Activated CD8-positive, alpha-beta memory T cell treated with anti-CD3 and anti-CD28 coated beads, Interleukin-2, amount 50 U/mL, for 1 hour (primary cell): ENCODE measurements around the gene NKX1-1.
"Not testable (repeated sequence)": the region's sequence is repeated elsewhere in the genome, so short reads cannot be mapped to it uniquely, and the experiment has no call there.

Source experiments
- DNase-seq: peaks from one replicate; pipeline ENCODE4 v3.0.0-alpha.2; 2020; ENCODE audit errors: extremely low read depth

Gene NKX1-1

DNA sequence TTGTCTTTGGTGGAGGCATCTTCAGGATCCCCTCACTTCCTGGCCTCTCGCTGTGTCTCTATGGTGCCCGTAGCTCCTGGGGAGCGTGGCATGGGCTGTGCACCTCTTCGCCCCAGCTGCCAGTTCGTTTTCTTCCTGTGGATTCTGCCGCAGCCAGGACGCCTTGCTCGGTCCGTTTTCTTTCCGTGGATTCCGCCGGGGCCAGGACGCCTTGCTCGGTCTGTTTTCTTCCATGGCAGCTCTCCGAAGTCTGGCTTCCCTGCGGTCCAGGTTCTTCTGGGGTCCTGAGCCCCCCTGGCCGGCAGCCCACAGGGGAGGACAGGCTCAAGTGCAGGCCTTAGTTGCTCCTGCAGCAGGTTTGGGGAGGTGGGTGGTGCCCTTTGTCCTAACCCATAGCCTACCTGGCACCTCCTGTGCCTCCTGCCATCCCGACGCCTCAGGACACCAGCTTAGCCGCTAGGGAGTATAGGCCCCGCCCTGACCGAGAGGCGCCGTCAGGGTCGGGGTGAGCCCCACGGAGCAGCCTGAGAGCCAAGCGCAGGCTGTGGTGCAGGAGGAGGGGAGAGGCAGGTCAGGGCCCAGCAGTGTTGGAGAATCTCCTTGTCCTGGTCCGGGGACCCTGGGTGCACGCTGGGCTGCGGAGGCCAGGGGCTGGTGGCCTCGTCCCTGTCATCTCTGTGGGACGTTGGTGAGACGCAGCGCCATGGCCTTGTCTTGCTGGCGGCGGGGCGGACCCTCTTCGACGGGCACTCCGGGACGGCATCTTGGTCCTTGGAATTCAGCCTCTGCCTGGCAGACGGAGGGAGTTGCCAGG, 32.1 kb downstream of the NKX1-1 start:
- no peak for DNase-seq

DNA sequence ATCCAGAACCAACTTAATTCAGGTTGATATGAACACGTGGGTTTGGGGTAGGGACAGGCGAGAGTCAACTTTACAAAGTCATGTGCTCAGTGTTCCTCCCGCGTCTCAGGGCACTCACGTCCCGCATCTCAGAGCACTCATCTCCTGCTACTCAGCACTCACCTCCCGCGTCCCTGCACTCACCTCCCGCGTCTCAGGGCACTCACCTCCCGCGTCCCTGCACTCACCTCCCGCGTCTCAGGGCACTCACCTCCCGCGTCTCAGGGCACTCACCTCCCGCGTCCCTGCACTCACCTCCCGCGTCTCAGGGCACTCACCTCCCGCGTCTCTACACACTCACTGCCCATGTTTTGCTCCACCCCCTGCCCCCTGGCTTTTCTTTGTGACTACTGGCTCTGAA, 33.7 kb downstream of the NKX1-1 start:
- not testable (repeated sequence) for DNase-seq

DNA sequence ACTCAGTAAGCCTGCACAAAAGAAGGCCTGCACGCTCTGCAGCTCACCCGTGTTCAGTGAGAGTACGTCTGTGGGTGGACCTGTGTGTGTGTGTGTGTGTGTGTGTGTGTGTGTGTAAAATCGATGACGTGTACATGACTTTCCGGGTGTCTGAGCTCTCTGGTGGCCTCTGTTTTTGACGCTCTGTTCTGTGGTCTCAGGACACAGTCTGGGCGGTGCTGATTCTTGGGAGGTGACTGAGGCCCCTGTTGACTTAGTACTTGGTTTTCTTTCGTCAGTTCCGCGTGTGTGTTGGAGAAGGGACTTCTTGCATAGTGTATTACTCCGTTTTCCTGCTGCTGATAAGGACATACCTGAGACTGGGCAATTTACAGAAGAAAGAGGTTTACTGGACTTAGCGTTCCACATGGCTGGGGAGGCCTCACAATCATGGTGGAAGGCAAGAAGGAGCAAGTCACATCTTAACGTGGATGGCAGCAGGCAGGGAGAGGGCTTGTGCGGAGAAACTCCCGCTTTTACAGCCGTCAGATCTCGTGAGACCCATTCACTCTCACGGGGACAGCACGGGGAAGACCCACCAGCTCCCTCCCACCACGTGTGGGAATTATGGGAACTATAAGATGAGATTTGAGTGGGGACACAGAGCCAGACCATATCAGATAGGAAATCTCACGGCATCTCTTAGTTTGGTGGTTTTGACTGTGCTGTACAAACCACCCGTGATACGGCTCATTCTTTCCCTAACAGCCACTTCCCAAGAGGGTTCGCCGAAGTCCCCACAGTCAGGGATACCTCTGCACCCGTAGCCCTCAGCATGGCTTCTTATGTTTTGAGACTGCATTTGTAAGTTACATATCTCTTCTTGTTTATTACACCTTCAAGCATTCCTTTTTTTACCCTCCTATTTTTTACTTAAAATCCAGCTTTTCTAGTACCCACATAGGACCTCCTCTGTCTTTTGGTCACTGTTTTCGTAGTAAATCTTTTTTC, 34.8 kb downstream of the NKX1-1 start:
- DNase-seq: no peak

DNA sequence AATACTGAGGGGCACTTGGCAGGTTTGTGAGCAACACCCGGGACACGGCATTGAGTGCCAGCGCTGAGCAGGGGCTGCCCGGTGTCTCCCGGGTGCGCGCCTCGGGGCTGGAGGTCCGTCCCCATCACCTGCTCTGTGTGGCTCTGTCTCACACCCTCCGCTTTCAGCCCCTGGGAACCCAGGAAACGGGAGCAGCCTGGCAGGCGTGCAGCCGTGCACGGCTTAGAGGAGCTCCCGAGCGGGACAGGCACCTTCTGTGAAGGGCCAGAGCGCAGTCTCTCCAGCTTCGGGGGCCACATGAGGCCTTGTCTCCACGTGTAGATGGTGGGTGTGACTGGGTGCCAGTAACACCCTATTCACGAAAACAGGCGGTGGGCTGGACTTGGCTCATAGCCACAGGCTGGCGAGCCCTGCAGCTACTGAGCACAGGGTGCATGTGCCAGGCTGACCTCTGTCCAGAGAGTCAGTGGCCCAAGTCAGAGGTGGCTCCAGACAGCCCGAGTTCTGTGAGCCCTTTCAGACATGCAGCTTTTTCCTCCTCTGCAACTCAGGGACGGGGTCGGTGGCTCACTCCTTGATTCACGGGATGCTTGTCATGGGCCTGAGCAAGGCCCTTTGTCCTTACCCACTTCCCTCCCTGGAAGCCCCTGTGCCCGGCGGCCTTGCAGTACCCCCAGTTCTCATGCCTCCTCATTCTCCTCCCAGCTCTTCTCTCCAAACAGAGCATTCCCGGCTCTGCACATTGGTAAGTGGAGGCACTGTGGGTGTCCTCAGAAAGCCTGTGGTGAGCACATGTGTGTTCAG, 35.7 kb downstream of the NKX1-1 start:
- DNase-seq: no peak

DNA sequence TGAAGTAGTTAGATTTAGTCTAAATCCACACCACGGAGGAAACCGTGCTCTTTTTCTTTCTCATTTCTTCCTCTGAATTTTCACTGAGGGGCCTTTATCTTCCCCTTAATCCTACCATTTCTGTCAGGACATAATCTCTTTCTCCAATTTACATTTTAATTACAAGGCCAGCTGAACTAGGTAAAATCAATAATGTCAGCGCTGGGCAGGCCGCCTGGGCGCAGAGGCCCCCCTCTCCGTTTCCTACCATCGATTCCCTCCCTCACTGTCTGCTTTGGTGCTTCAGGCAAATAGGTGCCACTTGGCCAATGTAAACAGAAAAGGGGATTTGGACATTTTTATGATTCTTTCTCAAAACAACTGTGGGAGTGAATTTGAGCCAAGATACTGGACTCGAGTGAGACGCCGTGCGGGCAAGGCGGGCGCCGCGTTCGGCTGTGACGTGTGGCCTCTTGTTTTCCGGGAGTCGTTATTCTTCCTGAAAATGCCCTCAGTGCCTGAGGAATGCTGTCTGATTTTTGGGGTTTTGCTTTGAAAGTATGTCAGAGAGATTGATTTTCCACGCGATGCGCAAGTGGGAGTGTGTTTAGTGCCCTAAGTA, 36.7 kb downstream of the NKX1-1 start:
- DNase-seq: no peak

DNA sequence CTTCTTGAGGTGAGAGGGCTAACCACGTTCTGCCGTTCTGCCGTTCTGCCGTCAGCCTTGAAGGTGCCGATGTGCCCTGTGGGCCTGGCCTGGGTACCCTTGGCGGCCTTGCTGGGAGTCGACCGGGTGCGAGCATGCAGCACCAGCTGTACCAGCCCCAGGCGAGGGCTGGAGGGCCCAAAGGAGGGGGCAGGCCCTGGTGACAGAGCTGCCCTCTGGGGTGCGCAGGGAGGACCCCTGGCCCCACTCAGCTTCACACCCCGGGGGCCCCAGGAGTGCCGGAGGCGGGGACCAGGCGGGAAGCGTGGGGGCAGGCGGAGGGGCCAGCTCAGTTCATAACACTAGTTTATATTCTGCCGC, 37.2 kb downstream of the NKX1-1 start:
- no peak for DNase-seq

DNA sequence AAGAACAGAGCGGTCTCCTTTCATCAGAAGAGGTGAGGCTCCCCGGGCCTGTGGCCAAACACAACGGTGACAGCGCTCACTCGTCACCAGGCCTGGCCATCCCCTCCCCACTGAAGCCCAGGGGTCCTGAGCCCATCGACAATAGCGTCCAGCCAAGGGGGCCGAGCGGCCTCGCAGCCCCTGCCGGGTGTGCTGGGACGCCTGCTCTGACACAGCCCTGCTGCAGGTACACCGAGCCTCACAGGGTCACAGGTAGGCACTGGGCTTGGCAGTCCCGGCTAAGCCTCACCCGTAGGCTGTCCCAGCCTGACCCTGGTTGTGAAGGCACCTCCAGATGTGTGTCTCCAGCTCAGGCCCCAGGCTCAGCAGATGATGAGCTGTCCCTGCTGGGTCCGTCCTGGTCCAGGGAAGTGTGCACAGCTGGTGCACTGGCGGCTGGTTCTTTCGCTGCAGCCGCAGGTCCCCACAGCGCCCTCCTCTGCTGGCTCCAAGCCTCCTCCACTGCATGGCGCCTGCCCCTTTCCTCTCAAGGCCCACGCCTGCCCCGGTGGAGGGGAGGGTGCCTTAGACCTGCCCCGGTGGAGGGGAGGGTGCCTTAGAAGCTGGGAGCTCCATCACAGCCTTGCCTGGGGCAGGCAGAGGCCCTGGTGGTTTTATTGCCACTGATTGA, 37.7 kb downstream of the NKX1-1 start:
- no peak for DNase-seq

DNA sequence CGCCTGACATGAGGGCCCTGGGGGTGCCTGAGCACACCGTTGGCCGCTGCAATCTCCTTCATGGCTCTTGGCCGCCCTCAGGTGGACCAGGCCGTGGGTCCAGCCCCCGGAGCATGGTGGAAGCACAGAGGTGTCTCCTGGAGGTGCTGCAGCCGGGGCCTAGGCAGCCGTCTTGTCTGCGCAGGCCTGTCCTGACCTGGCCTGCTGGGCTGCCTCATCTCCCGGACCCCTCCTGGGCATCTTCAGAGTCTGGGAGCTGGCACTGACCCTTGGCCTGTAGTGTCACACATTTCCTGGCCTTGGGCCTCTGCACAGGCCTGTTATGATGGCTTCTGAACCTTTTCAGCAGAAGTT, 38.3 kb downstream of the NKX1-1 start:
- DNase-seq: no peak

DNA sequence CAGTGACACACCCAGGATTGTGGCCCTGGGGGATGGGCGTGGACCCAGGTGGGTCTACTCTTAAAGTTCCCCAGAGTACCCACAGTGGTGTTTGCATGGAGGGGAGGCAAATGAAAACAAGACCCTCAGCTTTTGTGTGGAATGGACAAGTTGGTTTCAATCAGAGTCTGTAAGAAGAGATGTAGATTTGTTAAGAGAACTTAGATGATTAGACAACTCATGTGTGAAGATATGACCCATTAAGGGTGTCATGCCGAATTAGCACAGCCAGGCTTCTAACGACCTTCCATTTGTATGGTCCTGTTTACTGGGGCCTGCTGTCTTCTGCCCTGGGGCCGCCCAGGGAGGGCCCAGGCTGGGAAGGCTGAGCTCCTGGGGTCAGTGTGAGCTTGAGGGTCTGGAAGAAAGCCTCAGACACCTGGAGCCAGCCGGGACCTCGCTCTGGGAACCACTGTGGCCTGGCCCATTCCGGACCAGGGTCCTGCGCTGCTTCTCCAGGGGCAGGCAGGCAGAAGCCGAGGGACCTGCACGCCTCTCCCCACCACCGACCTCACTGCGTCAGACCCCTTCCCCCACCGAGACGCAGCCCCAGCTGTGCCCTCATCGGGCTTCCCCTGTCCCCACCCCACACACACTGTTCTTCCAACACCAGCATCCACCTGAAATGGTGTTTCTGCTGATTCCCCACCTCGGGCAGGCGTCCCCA, 38.9 kb downstream of the NKX1-1 start:
- DNase-seq: no peak

DNA sequence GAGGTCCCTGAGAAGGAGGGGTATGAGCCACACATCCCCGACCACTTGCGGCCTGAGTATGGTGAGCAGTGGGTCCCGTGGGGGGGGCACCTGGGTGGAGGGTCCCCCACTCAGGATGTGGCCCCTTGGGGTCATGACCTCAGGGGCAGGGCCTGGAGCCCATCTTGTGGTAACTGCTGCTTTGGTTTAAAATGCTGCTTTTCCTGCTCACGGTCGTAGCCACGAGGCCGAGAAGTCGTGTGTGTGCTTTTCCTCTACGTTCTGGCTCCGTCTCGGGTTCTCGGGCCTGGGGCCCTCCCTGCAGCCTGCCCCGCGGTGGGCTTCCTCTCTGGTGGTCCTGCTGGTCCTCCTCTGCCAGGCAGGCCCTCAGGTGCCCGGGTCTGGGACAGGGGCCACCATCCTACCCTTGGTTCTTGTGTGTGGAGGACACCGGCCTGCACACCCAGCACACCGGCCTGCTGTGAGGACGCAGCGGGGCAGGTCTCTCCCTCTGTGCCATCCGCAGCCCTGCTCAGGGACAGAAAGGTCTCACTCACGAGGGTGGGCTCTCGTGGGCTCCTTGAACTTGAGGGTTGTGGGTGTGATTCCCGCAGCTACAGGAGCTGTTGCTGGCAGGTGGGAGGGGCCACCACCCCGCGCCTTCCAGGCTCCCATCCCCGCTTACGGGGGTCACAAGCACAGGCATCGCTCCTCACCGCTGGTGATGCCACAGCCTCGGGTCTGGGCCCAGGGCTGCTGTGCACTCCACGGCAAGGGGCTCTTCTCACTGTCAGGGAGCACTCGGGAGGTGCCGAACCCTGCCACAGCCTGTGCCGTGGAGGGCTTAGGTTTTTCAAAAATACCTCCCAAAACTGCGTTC, 39.6 kb downstream of the NKX1-1 start:
- no peak for DNase-seq

DNA sequence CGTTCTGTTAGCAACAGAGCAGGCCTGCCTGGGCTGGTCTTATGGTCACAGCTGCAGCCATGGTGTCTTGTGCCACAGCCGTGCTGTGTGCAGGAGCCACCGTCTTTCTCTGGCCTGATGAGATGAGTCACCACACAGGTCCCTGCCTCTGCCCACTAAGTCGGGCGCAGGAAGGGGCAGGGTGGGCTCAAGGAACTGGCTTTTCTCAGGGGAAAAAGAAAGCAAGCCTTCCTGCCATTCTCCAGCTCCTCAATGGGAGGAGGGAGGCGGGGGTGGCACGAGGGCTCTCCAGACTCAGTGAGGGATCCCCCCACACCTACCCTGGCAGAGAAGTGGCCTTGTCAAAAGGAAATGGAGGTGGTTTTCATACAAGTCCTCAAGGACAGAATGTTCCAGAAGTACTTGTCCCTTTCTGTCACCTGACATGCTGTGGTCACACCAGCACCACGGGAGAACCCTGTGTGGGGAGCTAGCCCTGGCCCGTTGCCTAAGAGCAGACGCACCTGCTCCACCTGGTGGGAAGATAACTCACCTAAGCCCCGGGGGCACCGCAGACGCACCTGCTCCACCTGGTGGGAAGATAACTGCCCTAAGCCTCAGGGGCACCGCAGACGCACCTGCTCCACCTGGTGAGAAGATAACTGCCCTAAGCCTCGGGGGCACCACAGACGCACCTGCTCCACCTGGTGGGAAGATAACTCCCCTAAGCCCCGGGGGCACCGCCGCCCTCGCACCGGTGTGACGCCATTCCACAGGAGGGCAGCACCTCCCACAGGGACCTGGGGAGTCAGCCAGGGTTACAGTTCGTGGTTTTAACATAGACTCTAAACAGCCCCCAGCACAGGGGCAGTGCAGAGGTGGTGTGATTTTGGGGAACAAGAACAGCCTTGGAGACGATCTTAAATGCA, 40.7 kb downstream of the NKX1-1 start:
- DNase-seq: no peak

DNA sequence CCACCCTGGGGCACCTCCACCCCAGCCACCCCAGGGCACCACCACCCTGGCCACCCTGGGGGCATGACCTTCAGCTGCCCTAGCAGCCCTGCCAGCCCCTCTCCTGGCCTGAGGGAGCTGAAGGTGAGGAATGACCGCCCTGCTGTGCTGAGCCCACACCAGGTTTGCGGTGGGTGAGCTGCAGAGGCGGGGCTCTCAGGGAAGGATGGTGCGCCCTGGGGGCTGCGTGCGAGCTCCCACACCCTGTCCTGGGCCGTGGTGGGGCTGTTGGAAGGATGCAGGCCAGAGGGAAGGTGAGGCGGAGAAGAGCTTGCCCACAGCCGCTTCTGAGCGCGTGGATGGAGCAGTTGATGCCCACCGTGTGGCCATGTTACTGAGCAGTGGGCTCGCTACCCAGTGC, 41.5 kb downstream of the NKX1-1 start:
- no peak for DNase-seq

DNA sequence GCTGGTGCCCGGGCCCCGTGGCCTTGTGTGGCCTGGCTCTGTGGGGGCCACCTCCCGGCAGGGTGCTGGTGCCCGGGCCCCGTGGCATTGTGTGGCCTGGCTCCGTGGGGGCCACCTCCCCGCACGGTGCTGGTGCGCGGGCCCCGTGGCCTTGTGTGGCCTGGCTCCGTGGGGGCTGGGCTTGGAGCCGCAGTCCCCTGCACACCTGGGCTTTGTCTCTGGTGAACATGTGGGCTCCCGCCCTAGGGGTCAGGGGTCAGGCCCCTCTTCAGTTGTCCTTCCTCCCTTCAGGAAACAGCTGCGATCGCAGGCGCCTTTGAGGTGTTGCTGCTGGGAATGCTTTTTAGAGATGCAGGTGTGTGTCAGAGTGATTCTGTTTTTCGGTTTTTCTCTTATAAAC, 42.0 kb downstream of the NKX1-1 start:
- DNase-seq: no peak

DNA sequence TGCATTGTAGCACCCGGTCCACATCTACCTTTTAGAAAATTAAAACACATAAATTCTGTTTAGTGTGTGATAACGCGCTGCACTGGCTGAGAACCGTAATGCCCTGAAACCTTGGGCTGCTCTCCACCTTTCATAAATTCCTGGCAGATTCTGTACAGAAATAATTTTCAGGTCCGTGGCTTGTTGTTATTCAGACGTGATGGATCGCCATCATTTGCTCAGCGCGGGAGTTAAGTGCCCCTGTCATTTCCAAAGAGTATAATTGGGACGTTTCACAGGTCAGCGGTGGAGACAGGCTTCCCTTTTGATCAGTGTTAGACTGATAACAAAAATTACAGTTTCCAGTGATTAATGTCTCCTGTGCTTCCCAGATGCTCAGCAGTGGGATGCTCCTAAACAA, 42.7 kb downstream of the NKX1-1 start:
- no peak for DNase-seq

DNA sequence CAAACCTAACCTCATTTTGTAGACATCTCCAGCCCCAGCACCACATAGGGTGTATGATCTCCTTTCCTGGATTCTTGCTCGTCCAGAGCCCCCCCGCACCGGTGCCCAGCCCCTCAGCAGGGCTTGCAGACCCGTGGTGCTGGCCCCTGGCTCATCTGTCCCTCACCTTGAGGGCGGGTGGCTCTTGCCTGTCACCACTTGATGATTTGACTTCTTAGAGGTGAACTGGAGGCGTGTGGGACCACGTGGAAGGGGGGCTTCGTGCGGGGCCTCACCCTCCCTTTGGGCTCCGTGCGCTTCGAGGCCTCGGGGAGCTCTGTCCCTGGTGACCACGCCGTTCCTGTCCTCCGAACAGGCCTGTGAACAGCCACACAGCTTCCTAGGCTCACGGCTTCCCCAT, 43.7 kb downstream of the NKX1-1 start:
- no peak for DNase-seq

DNA sequence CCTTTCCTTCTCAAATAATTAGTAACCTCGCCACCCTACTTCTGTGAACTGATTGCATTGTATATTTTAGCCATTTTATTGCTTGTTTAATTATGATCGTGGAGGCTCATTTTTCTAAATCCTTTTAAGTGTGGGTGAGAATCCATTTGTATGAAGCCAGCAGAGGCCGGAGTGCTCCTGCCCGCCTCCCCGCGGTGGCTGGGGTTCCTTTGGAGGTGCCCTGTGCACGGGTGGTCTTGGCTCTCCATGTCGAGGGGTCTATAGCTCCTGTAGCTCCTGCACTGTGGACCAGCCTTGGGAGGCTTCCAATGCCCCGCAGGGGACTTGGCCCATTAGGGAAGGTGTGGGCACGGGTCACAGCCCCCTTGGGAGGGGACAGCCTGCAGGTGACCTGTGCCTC, 44.2 kb downstream of the NKX1-1 start:
- DNase-seq: no peak

DNA sequence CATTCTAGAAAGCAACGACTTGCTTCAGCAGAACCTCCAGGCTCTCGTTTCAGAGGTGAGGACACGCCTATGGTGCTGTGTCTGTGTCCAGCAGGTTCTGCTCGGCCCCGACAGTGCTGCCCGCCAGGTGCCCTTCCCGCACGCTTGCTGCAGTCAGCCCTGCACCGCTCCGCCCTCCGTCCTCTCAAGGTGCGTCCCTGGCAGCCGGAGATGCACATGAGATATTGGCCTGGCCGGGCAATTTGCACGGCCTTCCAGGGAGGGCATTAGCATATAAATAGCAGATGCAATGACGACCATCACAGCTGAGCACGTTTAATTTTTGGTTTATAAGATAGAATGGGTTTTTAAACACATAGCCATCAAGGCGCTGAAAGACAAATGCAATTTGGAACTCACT, 44.8 kb downstream of the NKX1-1 start:
- no peak for DNase-seq

DNA sequence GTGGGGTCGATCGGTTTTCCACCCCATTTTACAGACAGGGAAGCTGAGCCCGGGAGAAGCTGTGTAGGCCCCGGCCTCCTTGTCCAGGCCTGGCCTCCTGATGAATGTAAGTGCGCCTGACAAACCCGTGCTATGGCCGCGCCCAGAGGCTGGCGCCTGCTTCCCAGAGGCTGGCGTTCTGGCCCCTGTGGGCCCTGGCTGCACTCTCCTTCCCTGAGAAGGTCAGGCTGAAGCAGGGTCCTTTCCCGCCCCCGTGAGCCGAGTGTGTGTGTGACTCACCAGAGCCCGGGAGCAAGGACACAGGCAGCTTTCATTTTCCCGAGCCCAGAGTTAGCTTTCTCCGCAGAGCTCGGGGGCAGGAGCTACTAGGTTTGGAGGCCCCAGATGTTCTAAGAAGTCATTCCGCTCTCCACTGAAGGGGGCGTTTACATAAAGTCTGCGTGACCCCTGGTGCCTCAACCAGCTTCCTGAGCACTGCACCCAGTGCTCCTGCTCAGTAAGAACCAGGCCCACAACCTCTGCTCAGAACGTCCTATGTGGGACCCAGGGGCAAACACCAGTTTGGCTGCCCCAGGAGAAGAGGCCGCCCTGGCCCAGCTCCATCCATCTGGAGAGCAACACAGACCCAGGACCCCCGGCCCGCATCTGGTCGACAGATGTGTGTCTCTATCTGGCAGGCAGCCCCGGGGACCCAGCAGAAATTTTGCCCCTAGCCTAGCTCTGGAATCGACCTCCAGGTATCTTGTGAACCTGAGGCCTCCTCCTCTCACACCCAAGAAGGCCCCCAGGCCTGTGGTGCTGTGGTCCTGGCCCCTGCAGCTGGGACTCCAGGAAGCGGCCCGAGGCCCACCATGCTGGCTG, 45.6 kb downstream of the NKX1-1 start:
- DNase-seq: no peak
